Erythroblast (primary cell): ENCODE measurements around the gene FBXW12.

Source experiments
- DNase-seq, 2 experiments: peaks; one replicate each; lab custom pipeline; 2025; lab: John Stamatoyannopoulos, UW
- GATA1 ChIP-seq: IDR thresholded peaks from 2 replicates; pipeline ENCODE4 v1.6.1; 2011; ENCODE audit warnings: low read depth, mild to moderate bottlenecking, control low read depth, low read length, moderate library complexity
- POLR2A ChIP-seq: IDR thresholded peaks from 2 replicates; pipeline ENCODE4 v1.6.1; 2011; ENCODE audit warnings: mild to moderate bottlenecking, low read length

The FBXW12 gene

DNA sequence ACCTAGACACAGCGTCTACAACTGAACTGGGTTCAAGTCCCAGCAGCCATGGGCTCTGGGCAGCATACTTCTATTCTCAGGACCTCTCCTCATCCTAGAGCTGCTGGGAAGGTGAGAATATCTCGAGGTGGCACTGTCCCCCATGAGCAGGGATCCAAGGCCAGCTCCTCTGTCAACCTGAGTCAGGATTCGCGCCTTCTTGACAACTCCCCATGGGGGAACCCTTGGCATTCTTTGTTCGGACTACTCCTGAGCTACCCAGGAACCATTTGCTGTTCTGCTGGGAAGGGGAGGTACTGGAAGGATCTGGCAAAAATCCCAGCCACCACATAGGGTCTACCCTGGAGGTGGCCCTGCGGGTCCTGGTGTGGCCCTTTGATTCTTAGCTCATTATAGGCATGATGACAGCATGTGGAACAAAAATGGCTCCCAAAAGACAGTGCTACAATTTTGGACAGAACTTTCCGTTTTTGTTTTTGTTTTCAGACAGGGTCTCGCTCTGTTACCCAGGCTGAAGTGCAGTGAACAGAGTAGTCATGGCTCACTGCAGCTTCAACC is 35.6 kb downstream of the FBXW12 start:
- TF ChIP-seq GATA1, result no peak
- no peak for TF ChIP-seq POLR2A
- DNase-seq, result no peak

- no peak for TF ChIP-seq GATA1
- TF ChIP-seq POLR2A, result no peak
- DNase-seq, result peak in 1 of 2 experiments; percentile 15
Observed at GRCh38 chr3:48408823-48409281, 36.8 kb downstream of the FBXW12 start.

DNA sequence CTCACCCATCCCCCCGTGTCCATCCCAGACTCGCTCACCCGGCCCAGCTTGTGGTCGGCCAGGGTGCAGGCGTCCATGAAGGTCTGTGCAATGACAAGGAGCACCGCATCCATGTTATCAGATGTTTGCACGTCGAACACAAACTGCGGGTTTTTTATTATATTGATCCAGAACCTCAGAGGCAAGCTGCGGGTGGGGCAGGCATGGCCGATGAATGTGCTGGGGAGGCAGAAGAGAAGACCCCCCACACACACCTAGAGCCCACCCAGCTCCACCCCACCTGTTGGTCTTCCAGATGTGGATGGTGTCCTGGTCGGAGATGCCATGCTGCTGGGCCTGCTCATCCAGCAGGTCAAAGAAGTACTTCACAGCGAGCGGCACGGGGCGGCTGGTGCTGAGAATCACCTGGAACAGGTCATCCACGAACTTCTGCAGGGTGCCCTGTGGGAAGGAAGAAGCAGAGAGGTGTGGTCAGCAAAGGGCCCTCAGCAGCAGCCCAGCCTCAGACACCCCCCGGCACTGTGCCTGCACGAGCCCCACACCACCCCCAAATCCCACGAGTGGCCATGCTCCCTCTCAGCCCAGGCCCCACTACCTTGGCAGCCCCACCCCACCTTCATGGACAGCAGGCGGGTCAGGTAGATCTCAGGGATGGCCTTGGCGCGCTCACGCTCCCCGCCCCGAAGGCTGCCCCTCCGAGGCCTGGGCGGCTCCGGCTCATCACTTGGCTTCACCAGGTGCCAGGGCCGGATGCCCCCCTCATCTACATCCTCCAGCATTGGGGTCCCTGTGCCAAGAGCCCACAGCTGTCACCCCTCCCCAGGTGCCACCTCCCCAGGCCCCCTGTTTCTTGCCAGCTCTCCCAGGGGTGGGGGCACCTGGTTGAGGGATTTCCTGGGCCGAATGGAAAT is 37.5 kb downstream of the FBXW12 start:
- no peak for DNase-seq

GRCh38 chr3:48410205-48411040 is 38.4 kb downstream of the FBXW12 start:
- no peak for TF ChIP-seq POLR2A
- TF ChIP-seq GATA1, result no peak
- no peak for DNase-seq

More for the DNA sequence above, 37.5 kb downstream of the FBXW12 start:
- TF ChIP-seq POLR2A (no peak), GATA1 (no peak)

DNA sequence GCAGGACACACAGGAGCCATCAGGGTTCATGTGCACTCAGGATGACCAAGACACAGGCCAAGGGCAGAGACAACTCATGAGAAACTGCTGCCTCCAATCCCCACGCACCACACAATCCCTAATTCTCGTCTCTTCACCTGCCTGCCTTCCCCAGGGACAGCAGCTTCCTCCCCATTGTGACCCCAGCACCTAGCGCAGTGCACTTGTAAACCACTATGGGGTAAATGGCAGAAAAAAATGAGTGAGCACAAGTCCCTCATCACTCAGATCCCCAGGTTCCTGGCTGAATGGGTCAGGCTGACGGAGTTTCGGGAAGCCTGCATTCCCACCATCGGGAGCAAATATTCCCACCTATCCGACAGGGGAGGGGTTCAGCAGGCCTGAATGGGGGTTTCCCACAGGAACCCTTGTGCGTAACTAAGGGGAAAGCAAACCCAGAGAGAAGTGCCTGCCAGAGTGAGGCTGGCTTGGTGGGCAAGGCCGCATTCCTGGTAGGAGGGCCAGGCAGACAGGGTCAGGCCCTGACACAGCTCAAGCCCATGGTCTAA is 39.1 kb downstream of the FBXW12 start:
- no peak for DNase-seq

DNA sequence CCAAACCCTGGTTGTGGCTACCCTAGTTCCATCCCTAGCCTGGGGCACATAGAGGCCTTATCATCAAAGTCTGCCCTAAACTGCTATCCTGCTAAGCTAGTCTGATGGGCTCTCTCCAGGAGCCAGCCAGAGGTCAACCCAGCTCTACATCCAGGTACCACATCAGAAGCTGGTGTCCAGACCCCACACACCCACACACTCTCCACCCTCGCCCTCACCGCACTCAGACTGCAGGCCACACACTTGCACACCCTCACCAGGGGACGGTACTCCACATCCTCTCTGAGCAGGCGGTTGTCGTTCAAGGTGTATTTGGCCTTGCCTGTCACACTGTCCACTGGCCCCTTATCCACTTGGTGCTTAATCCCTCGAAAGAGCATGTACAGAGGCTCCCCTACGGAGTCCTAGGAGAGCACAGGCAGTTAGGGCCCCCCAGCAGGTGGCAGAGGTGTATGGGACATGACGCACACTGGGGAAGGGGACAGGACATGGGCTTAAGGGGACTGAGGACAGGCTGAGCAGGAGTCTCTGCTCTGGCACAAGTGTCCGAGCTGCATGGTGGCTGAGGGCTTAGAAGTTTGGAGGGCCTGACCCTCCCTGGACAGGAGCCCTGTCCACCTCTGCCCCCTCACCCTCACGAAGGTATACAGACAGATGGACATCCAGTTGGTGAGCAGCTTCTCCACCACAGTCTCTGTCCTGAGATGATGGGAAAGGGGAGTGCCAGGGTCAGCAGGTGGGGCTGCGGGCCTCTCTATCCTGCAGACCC is 39.8 kb downstream of the FBXW12 start:
- TF ChIP-seq GATA1, result no peak
- no peak for TF ChIP-seq POLR2A
- no peak for DNase-seq

More for the DNA sequence above, 39.1 kb downstream of the FBXW12 start:
- no peak for TF ChIP-seq POLR2A
- TF ChIP-seq GATA1, result no peak

GRCh38 chr3:48412375-48413001 is 40.5 kb downstream of the FBXW12 start:
- DNase-seq, result no peak
- TF ChIP-seq GATA1 (no peak), POLR2A (no peak)

- TF ChIP-seq POLR2A, result no peak
- TF ChIP-seq GATA1, result no peak
- no peak for DNase-seq
Observed at GRCh38 chr3:48413086-48413485, 41.1 kb downstream of the FBXW12 start.

GRCh38 chr3:48413611-48414010 is 41.6 kb downstream of the FBXW12 start:
- no peak for DNase-seq

GRCh38 chr3:48414376-48415250 is 42.6 kb downstream of the FBXW12 start:
- TF ChIP-seq GATA1 (no peak), POLR2A (no peak)
- DNase-seq, result no peak

More at GRCh38 chr3:48413611-48414010, 41.6 kb downstream of the FBXW12 start:
- TF ChIP-seq GATA1 (no peak), POLR2A (no peak)

GRCh38 chr3:48415251-48415953 is 43.4 kb downstream of the FBXW12 start:
- no peak for TF ChIP-seq POLR2A
- TF ChIP-seq GATA1, result no peak
- DNase-seq, result no peak
